Right lobe of liver (tissue), 4 donors: ENCODE measurements around the gene ZBTB7C.

ENCODE experiments used
- POLR2A ChIP-seq: fragments of 450-650 bp; IDR thresholded peaks from one replicate; pipeline ENCODE4 v1.6.1; 2017; ENCODE audit warnings: antibody characterized with exemption, mild to moderate bottlenecking
- TF ChIP-seq, protein P1 (sequence below), 4 donors: fragments of 200-600 bp in 3 of 4; fragments of 450-650 bp in 1 of 4; IDR thresholded peaks; one replicate each; pipeline versions ENCODE4 v1.5.1 to v1.8.0; 2016 to 2022; ENCODE audit warnings: antibody characterized with exemption in 4 of 4, mild to moderate bottlenecking in 2 of 4
- donor health status: DM: no; HTN: no; CAD: no.
- donor health status: DM: no; HTN: no; CAD: no.
- donor health status: DM: no; HTN: yes; CAD: no.

DNA sequence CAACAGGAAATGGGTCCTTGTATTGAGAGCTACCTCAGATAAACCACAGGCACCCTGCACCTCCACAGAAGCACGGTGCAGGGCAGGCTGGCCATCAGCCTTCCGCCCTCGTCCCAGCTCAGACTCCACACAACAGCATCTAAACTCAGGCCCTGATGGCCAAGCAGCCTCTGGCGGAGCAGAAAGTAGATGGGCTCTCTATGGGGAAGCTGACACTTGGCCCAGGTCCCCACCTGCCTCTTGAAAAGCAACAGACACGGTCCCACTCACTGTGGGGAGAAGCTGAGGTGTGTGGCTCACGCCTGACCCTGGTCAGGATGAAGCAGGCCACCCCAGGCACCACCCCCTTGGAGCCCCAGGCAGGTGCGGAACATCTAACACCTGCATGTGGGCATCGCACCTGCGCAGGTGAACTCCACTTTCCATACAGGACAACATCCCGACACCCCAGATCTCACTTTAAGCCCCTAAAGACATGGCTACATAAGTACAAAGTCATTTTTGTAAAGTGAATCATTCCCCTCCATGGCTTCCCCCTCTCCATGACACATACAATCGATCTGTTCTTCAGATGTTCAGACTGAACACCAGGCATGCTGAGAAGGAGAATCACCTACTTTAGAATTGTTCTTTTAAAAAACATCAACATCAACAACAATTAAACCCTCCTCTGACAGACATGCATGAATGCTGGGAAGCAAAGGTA lies 208.4 kb downstream of the ZBTB7C start:
- TF ChIP-seq, protein P1, sequence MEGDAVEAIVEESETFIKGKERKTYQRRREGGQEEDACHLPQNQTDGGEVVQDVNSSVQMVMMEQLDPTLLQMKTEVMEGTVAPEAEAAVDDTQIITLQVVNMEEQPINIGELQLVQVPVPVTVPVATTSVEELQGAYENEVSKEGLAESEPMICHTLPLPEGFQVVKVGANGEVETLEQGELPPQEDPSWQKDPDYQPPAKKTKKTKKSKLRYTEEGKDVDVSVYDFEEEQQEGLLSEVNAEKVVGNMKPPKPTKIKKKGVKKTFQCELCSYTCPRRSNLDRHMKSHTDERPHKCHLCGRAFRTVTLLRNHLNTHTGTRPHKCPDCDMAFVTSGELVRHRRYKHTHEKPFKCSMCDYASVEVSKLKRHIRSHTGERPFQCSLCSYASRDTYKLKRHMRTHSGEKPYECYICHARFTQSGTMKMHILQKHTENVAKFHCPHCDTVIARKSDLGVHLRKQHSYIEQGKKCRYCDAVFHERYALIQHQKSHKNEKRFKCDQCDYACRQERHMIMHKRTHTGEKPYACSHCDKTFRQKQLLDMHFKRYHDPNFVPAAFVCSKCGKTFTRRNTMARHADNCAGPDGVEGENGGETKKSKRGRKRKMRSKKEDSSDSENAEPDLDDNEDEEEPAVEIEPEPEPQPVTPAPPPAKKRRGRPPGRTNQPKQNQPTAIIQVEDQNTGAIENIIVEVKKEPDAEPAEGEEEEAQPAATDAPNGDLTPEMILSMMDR (IDR thresholded peaks at IDR 0.05), result no peak
- TF ChIP-seq POLR2A, result no peak
